IPS DF 6.9 (cell line): ENCODE data around the gene NLRP7.

Experiments
- DNase-seq: peaks from one replicate; pipeline ENCODE4 v3.0.0-alpha.2; 2013; ENCODE audit warnings: low read depth, low spot score
- H3K27ac ChIP-seq: one replicate; pipeline ENCODE4 v1.5.1; 2013; ENCODE audit warnings: low read length, control low read depth
- H3K27me3 ChIP-seq: 2 replicates; pipeline ENCODE4 v1.6.1; 2013; ENCODE audit warnings: mild to moderate bottlenecking, low read length; ENCODE audit not compliant: control insufficient read depth, insufficient read depth
- H3K36me3 ChIP-seq: 2 replicates; pipeline ENCODE4 v1.6.1; 2013; ENCODE audit warnings: low read length; ENCODE audit not compliant: control insufficient read depth, insufficient read depth
- H3K4me1 ChIP-seq: 2 replicates; pipeline ENCODE4 v1.6.1; 2013; ENCODE audit warnings: low read length; ENCODE audit not compliant: control insufficient read depth, insufficient read depth
- H3K4me3 ChIP-seq: 2 replicates; pipeline ENCODE4 v1.5.1; 2013; ENCODE audit warnings: mild to moderate bottlenecking, low read length
- H3K9me3 ChIP-seq: 2 replicates; pipeline ENCODE4 v1.6.1; 2013; ENCODE audit warnings: low read length, inconsistent platforms; ENCODE audit not compliant: control insufficient read depth, insufficient read depth
- WGBS: extraction: QIAGEN DNeasy Blood & Tissue Kit; methylation state at CpG from one replicate; pipeline ENCODE4 v1.1.7; 2013; ENCODE audit warnings: mixed read lengths, missing lambda C conversion rate; ENCODE audit not compliant: insufficient read length, insufficient coverage; 5-methylcytosine and 5-hydroxymethylcytosine counted together

Gene NLRP7

GRCh38 chr19:54877471-54877870 is 69.9 kb downstream of the NLRP7 start:
- WGBS = no CpG with 5 or more reads among the region's 3 CpGs
- H3K36me3 ChIP-seq = no peaks in the 10 kb centered on the region
- H3K27me3 ChIP-seq = no peaks in the 10 kb centered on the region
- H3K9me3 ChIP-seq = peaks cover 14% of the 10 kb centered on the region
- no peak overlapping the region for H3K27ac ChIP-seq
- no peak overlapping the region for H3K4me3 ChIP-seq
- no peaks in the 10 kb centered on the region for H3K4me1 ChIP-seq
- no peak for DNase-seq

GRCh38 chr19:54875506-54875905 is 71.8 kb downstream of the NLRP7 start:
- Histone ChIP-seq H3K27ac (no peak overlapping the region), H3K27me3 (no peaks in the 10 kb centered on the region), H3K4me3 (no peak overlapping the region), H3K36me3 (no peaks in the 10 kb centered on the region), H3K9me3 (peaks cover 8% of the 10 kb centered on the region), H3K4me1 (no peaks in the 10 kb centered on the region)
- no peak for DNase-seq
- WGBS = no CpG with 5 or more reads among the region's 2 CpGs

DNA sequence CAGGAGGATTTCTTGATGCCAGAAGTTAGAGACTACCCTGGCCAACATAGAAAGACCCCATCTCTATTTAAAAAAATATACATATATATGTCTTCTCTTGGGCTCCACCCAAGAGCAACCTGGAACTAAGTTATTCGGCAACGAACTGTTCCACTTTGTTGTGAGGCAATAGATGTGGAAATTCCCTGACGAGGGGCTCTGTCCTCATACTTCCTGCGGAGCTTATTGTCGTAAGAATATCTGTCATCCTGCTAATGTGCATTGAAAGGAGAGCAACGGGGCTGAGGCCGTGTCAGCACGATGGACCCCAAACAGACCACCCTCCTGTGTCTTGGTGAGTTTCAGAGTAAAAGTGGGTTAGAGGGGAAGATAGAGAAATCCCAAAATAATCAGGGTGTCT is 73.3 kb downstream of the NLRP7 start, which contains the start of gene FCAR:
TSS of gene FCAR (plus strand) at position 246 of the 400 bp plus-strand sequence. CDS start at position 301, 55 bp downstream.
- no peaks in the 10 kb centered on the region for H3K4me1 ChIP-seq
- no peak for DNase-seq

More for the DNA sequence above, 73.3 kb downstream of the NLRP7 start, which contains the start of gene FCAR:
- no CpG with 5 or more reads among the region's 8 CpGs for WGBS
- Histone ChIP-seq H3K27me3 (no peaks in the 10 kb centered on the region), H3K27ac (no peak within 1 kb of the TSS), H3K9me3 (peaks cover 7% of the 10 kb centered on the region), H3K36me3 (no peaks in the 10 kb centered on the region), H3K4me3 (no peak within 1 kb of the TSS)
